ENCODE measurements around the gene MUSK. TPM values are rescaled to one million over a fixed set of nuclear protein-coding genes. Genes with fewer than 3 reads are reported as not detected.

MUSK gene
- total and polyA plus RNA-seq, 2 donors (not counting 1 experiment from before 2014, with no cell fraction given): not detected

GRCh38 chr9:110687497-110687896, 18.9 kb downstream of the MUSK start:
- POLR2A ChIA-PET: no interaction called here
- Histone ChIP-seq H2AFZ (ENCODE audit: insufficient read depth, low read depth, low read length, poor library complexity, severe bottlenecking) (no peak overlapping the region), H3K4me2 (replicated peaks; ENCODE audit: low read depth, low read length, poor library complexity, severe bottlenecking) (no peak overlapping the region), H3K27me3 (replicated peaks in 1 of 4; ENCODE audit: control extremely low read depth in 1 of 4, control insufficient read depth in 3 of 4, insufficient read depth in 4 of 4, low read length in 3 of 4) (no peaks in the 10 kb centered on the region), H3K36me3 (replicated peaks in 1 of 2; ENCODE audit: control extremely low read depth in 1 of 2, control insufficient read depth in 1 of 2, extremely low read depth in 1 of 2, insufficient read depth in 2 of 2, low read length in 1 of 2) (no peaks in the 10 kb centered on the region), H3K79me2 (ENCODE audit: control insufficient read depth, insufficient read depth, low read length) (no peaks in the 10 kb centered on the region), H3K4me3 (ENCODE audit: control extremely low read depth in 1 of 5, extremely low read depth in 1 of 5, insufficient read depth in 1 of 5, low read depth in 2 of 5, low read length in 4 of 5) (no peak overlapping the region), H3K9ac (ENCODE audit: low read length) (no peak overlapping the region), H3K27ac (ENCODE audit: low read length in 2 of 2) (no peak overlapping the region), H4K20me1 (ENCODE audit: control insufficient read depth, insufficient read depth, low read length, poor library complexity, severe bottlenecking) (no peaks in the 10 kb centered on the region), H3K9me3 (ENCODE audit: control extremely low read depth in 1 of 3, control insufficient read depth in 2 of 3, insufficient read depth in 1 of 3, low read length in 2 of 3) (no peaks in the 10 kb centered on the region), H3K4me1 (ENCODE audit: control insufficient read depth in 2 of 2, insufficient read depth in 2 of 2, low read length in 2 of 2) (no peaks in the 10 kb centered on the region)
- no peaks in the 10 kb centered on the region for H3K27me3 Mint-ChIP-seq
- no peak for TF ChIP-seq EZH2 (IDR thresholded peaks at IDR 0.05; ENCODE audit: borderline replicate concordance, insufficient read depth, low read depth, low read length, poor library complexity, severe bottlenecking)
- TF ChIP-seq CTCF (IDR thresholded peaks at IDR 0.05): no peak
- no peaks in the 10 kb centered on the region for H3K4me1 Mint-ChIP-seq
- no peak for ATAC-seq (ENCODE audit: low read depth)
- CTCF ChIA-PET: no interaction called here
- no peak for DNase-seq
- no peaks in the 10 kb centered on the region for H3K9me3 Mint-ChIP-seq (ENCODE audit: insufficient read depth)
- H3K4me3 Mint-ChIP-seq: no peak overlapping the region
- WGBS (ENCODE audit: insufficient coverage): 93% methylated on average over 4 of the region's 4 CpGs
- intact Hi-C loops (cut with micrococcal nuclease): no loop called here
- H3K27ac Mint-ChIP-seq: no peak overlapping the region

GRCh38 chr9:110688329-110688728, 19.7 kb downstream of the MUSK start:
- ChIA-PET CTCF (no interaction called here), POLR2A (no interaction called here)
- intact Hi-C loops (cut with micrococcal nuclease): no loop called here
- Mint-ChIP-seq H3K9me3 (ENCODE audit: insufficient read depth) (peaks cover 2% of the 10 kb centered on the region), H3K27me3 (no peaks in the 10 kb centered on the region), H3K4me3 (no peak overlapping the region), H3K4me1 (no peaks in the 10 kb centered on the region), H3K27ac (no peak overlapping the region)
- no peak overlapping the region for H3K4me3 ChIP-seq (ENCODE audit: control extremely low read depth in 1 of 5, extremely low read depth in 1 of 5, insufficient read depth in 1 of 5, low read depth in 2 of 5, low read length in 4 of 5)
- no peak for ATAC-seq (ENCODE audit: low read depth)
- no peak overlapping the region for H2AFZ ChIP-seq (ENCODE audit: insufficient read depth, low read depth, low read length, poor library complexity, severe bottlenecking)
- DNase-seq: no peak
- WGBS (ENCODE audit: insufficient coverage): 100% methylated on average over 3 of the region's 5 CpGs
- H3K79me2 ChIP-seq (ENCODE audit: control insufficient read depth, insufficient read depth, low read length): no peaks in the 10 kb centered on the region
- no peaks in the 10 kb centered on the region for H3K27me3 ChIP-seq (replicated peaks in 1 of 4; ENCODE audit: control extremely low read depth in 1 of 4, control insufficient read depth in 3 of 4, insufficient read depth in 4 of 4, low read length in 3 of 4)
- no peak overlapping the region for H3K27ac ChIP-seq (ENCODE audit: low read length in 2 of 2)
- no peak overlapping the region for H3K9ac ChIP-seq (ENCODE audit: low read length)
- H3K36me3 ChIP-seq (replicated peaks in 1 of 2; ENCODE audit: control extremely low read depth in 1 of 2, control insufficient read depth in 1 of 2, extremely low read depth in 1 of 2, insufficient read depth in 2 of 2, low read length in 1 of 2): no peaks in the 10 kb centered on the region
- H3K4me2 ChIP-seq (replicated peaks; ENCODE audit: low read depth, low read length, poor library complexity, severe bottlenecking): no peak overlapping the region
- H4K20me1 ChIP-seq (ENCODE audit: control insufficient read depth, insufficient read depth, low read length, poor library complexity, severe bottlenecking): no peaks in the 10 kb centered on the region
- no peaks in the 10 kb centered on the region for H3K4me1 ChIP-seq (ENCODE audit: control insufficient read depth in 2 of 2, insufficient read depth in 2 of 2, low read length in 2 of 2)
- no peaks in the 10 kb centered on the region for H3K9me3 ChIP-seq (ENCODE audit: control extremely low read depth in 1 of 3, control insufficient read depth in 2 of 3, insufficient read depth in 1 of 3, low read length in 2 of 3)
- no peak for TF ChIP-seq CTCF (IDR thresholded peaks at IDR 0.05)
- TF ChIP-seq EZH2 (IDR thresholded peaks at IDR 0.05; ENCODE audit: borderline replicate concordance, insufficient read depth, low read depth, low read length, poor library complexity, severe bottlenecking): no peak
